Esophagus muscularis mucosa (tissue), 4 donors: ENCODE measurements around the gene KLHDC4.

ENCODE experiments used
- EP300 ChIP-seq: sonication (generic); formaldehyde crosslinking; IDR thresholded peaks from one replicate; pipeline ENCODE4 v1.6.1; 2017; ENCODE audit warnings: antibody characterized with exemption
- POLR2A ChIP-seq: fragments of 450-650 bp; IDR thresholded peaks from one replicate; pipeline ENCODE4 v1.6.1; 2017; ENCODE audit warnings: antibody characterized with exemption, moderate library complexity, mild to moderate bottlenecking, low read depth
- POLR2AphosphoS5 ChIP-seq, 2 donors: sonication (generic); formaldehyde crosslinking; IDR thresholded peaks; one replicate each; pipeline ENCODE4 v1.6.1; 2017; ENCODE audit warnings: antibody characterized with exemption in 2 of 2
- TF ChIP-seq, protein P1 (sequence below), 3 experiments: fragments of 200-600 bp in 2 of 3; fragments of 450-650 bp in 1 of 3; sonication (generic) in 2 of 3; IDR thresholded peaks; one replicate each; pipeline ENCODE4 v1.5.1; 2017 to 2019; ENCODE audit warnings: antibody characterized with exemption in 3 of 3, mild to moderate bottlenecking in 2 of 3, moderate library complexity in 1 of 3

DNA sequence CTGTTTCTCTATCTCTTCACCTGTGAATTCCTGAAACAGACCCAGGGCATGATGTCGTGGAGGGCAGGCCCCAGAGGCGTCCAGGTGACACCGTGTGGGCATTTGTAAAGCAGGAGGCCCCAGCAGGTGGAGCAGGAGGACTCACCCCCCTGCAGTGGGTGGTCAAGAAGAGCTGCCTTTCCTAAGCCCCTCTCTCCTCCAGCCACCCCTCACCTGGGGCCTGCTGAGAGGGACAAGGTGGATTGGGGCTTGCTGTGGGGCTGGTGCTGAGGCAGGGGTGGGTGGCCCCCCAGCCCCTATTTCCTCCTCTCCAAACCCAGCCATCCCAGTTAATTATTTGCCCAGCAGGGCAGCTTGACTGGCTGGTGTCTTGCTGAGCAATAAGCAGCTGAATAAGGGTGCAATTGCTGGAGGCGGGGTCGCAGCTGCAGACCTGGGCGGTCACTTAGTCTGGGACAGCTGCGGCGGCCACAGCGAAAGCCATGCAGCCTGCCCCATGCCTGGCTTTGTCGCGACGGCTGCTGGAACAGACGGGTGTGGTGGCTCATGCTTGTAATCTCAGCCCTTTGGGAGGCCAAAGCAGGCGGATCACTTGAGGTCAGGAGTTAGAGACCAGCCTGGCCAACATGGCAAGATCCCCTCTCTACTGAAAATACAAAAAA lies 107.1 kb downstream of the KLHDC4 start:
- TF ChIP-seq, protein P1, sequence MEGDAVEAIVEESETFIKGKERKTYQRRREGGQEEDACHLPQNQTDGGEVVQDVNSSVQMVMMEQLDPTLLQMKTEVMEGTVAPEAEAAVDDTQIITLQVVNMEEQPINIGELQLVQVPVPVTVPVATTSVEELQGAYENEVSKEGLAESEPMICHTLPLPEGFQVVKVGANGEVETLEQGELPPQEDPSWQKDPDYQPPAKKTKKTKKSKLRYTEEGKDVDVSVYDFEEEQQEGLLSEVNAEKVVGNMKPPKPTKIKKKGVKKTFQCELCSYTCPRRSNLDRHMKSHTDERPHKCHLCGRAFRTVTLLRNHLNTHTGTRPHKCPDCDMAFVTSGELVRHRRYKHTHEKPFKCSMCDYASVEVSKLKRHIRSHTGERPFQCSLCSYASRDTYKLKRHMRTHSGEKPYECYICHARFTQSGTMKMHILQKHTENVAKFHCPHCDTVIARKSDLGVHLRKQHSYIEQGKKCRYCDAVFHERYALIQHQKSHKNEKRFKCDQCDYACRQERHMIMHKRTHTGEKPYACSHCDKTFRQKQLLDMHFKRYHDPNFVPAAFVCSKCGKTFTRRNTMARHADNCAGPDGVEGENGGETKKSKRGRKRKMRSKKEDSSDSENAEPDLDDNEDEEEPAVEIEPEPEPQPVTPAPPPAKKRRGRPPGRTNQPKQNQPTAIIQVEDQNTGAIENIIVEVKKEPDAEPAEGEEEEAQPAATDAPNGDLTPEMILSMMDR (IDR thresholded peaks at IDR 0.05) = no peak
- no peak for TF ChIP-seq POLR2A
- no peak for TF ChIP-seq EP300
- no peak for TF ChIP-seq POLR2AphosphoS5 (IDR thresholded peaks at IDR 0.05)
